HL-60/S4 treated with retinoic acid at 250 ng/mL for 4 days and 3 days (cell line): ENCODE measurements around the gene NOD1.
"Not testable (repeated sequence)": the region's sequence is repeated elsewhere in the genome, so short reads cannot be mapped to it uniquely, and the experiment has no call there.

Experiments used
- in situ Hi-C: fragments of 300-500 bp; cut with MboI; formaldehyde crosslinking; loops from 2 replicates; pipeline ENCODE4 v1.7.0; 2022; ENCODE audit warnings: low sequenced_read_pairs

The NOD1 gene

DNA sequence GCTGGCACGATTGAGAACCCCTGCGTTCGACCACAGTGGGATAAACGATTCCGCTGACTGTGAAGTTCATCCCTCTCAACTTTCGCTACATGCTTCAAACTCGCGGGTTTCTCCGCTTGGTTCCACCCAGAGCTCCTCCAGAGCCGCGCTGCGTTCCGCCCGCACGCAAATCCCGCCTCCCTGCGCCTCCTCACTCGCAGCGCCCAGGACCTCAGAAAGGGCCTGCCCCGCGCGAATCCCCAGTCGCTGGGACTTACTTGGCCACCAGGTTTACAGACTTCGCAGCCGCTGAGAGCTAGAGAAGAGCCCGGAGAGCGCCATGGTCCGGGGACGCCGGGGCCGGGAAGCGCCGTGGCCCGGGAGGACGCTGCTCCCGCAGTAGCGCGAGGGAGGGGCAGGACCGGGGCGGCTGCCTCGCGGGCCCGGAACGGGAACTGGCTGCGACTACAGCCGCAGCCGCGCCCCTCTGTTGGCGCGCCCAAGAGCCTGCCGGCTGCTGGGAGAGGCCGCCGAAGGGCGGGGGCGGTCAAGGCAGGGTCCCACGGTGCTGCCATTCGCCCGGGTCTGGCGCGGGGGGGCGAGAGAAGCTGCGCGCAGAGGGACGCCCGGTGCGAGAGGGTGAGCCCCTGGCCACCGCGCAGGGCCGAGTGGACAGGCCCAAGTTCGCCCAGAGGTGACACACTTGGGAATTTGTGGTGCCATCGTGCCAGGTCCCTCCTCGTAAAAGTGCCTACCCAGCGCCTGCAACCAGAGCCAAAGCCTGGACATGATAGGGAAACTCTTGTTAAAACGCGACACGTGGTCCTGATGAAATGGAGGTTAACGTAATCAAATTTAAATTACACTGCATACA is at the start of gene NOD1:
Gene NOD1, minus strand, starts transcription at position 436 of the 853 bp plus-strand sequence. CDS start 21,863 bp downstream, outside the sequence.
- in situ Hi-C loops: no loop called here

GRCh38 chr7:30527297-30527696 is 48.7 kb upstream of the NOD1 start:
- in situ Hi-C loops: not testable (repeated sequence)

- in situ Hi-C loops: no loop called here
Measured at GRCh38 chr7:30526163-30526562, 47.6 kb upstream of the NOD1 start.

- in situ Hi-C loops: no loop called here
Measured at GRCh38 chr7:30525429-30525828, 46.8 kb upstream of the NOD1 start.

DNA sequence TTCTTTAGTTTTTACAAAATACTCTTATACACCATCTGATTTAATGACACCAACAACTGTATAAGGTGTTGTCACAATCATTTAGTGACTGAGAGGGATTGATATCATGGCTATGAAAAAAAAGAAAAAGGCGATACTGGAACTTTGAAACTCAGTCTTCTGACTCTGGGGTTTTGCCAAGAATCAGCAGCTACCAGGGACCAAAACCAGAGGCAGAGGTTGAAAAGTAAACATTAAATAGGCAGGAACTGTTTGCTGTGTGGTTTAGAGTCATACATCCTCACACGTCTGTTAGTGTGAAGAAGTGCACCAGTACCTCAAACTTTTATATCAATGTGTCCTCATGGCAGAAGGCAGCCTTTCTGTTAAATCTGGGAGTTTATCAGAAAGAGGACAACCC is 46.0 kb upstream of the NOD1 start:
- in situ Hi-C loops: no loop called here

- in situ Hi-C loops: no loop called here
Measured at GRCh38 chr7:30523466-30523865, 44.9 kb upstream of the NOD1 start.

DNA sequence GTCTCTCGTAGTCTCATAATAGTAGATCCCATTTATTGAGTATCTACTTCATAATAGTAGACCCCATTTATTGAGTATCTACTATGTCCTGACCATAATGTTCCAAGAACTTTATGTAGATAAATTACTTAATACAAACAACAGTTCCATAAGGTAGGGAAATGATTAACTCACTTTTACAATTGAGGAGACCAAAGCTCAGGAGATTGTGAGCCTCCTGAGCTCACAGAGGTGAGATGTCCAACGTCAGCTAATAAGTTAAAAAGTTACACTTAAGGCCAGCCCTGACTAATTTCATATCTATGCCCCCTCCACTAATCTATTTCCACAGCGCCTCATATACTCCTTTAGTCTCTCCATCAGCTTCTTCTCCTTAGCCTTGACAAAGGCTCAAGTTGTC is 43.6 kb upstream of the NOD1 start:
- in situ Hi-C loops: no loop called here

- in situ Hi-C loops: no loop called here
Measured at GRCh38 chr7:30521532-30521931, 42.9 kb upstream of the NOD1 start.

DNA sequence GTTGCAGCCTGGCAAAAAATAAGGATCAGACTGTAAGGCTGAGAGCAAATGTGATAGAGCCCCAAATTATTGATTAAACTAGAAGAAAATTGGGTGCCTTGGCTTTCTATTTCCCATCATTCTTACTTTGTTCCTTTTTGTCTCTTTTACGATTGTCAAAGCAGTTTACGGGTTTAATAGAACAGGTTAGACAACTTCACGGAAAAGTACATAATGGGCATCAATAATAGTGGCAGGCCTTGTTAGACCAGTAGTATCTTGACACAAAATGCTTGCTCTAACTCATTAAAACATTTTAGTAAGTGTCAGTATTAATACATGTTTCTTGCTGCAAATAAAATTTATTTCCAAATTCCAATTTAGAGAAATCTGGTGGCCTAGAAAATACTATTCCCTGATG is 40.5 kb upstream of the NOD1 start:
- in situ Hi-C loops: no loop called here

GRCh38 chr7:30515761-30516160 is 37.2 kb upstream of the NOD1 start:
- in situ Hi-C loops: no loop called here

DNA sequence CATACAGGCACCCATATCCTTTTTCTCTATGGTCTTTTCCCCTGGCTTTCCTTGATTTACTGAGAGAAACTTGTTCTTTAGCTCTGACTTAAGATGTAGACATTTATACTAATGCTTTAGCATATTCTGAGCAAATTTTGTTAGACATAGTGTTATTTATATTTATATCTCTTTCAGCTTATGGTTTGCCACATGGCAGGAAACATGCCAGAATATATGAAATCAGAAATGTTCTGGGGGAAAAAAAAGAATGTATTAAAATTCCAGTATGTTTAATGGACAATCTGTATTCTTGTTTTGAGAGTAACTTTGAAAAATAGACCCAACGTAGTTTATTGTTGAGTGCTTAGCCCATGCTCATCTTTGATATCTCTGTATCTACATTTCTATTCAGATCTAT is 36.2 kb upstream of the NOD1 start:
- in situ Hi-C loops: no loop called here

- in situ Hi-C loops: no loop called here
Measured at GRCh38 chr7:30514177-30514576, 35.6 kb upstream of the NOD1 start.

DNA sequence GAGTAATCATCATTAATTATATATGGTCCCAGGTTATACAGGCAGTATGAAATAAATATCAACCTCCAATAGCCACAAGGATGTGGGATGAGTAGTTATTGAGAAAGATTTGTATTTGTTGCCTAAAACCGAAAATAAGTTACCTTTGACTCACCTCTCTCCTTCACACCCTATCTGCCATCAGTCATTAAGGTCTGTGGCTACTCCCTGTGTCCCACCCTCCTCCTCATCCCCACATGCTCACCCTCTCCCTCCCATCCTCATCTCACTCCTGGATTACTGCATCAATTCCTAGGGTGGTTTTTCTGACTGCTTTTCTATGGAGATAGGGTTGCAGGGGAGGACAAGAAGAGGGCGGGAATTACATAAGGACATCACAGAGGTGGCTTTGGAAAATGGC is 35.2 kb upstream of the NOD1 start:
- in situ Hi-C loops: no loop called here

- in situ Hi-C loops: no loop called here
Measured at GRCh38 chr7:30511973-30512662, 33.5 kb upstream of the NOD1 start.

- in situ Hi-C loops: no loop called here
Measured at GRCh38 chr7:30511494-30511893, 32.9 kb upstream of the NOD1 start.

- in situ Hi-C loops: no loop called here
Measured at GRCh38 chr7:30510124-30511075, 31.8 kb upstream of the NOD1 start.

GRCh38 chr7:30509171-30509857 is 30.7 kb upstream of the NOD1 start:
- in situ Hi-C loops: not testable (repeated sequence)

GRCh38 chr7:30507346-30507900 is 28.8 kb upstream of the NOD1 start:
- in situ Hi-C loops: not testable (repeated sequence)

DNA sequence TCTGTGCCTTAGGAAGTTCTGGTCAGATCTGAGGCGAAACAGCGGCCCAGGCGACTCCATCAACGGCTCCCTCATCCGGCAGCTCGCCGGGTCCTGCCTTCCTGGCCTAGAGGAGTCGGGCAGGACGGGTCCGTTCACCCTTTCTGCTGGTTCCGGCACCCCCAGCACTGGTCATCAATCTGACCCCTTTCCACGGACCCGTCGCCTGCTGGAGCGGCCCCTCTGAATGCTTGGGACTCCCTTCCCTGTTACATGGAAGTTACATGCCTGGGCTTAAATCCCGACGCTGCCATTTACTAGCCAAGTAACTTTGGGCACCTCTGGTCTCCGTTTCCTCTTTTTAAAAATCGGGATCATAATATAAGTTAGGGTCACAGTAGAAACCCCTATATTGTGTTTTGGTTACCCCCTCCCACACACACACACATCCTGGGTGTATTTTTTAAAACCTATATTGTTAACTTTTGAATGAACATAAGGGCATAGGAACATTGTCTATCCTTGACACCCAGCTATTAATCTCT is 26.7 kb upstream of the NOD1 start:
- in situ Hi-C loops: no loop called here
